Left ventricle myocardium superior (tissue), 1 donor: ENCODE measurements around the gene SDF4. TPM values are rescaled to one million over a fixed set of nuclear protein-coding genes. Genes with fewer than 3 reads are reported as not detected.
"Not testable (repeated sequence)": the region's sequence is repeated elsewhere in the genome, so short reads cannot be mapped to it uniquely, and the experiment has no call there.

ENCODE experiments used
- ATAC-seq: fragments of 200-7000 bp; cut with Tn5 transposase; one replicate; pipeline ENCODE4 v1.9.1; 2020; ENCODE audit warnings: mild to moderate bottlenecking, moderate library complexity
- DNase-seq: peaks from one replicate; pipeline ENCODE4 v3.0.0-alpha.2; 2020
- intact Hi-C: fragments of 100-400 bp; cut with micrococcal nuclease; formaldehyde crosslinking; loops from one replicate; pipeline ENCODE4 v1.11.0; 2022
- total RNA-seq: library from RNA; stranded (reverse); fragmentation: NEBNext Ultra II Directional; extraction: Animal tissue kit (Norgen Biotek cat#: 25700); gene quantifications from one replicate; pipeline ENCODE4 v1.2.1, GENCODE V29; 2021
- donor health status: DM: no; HTN: yes; CAD: no; lungs with severe emphysema.

The SDF4 gene
- total RNA-seq, 1 donor from 2014 or later, result 117 TPM

DNA sequence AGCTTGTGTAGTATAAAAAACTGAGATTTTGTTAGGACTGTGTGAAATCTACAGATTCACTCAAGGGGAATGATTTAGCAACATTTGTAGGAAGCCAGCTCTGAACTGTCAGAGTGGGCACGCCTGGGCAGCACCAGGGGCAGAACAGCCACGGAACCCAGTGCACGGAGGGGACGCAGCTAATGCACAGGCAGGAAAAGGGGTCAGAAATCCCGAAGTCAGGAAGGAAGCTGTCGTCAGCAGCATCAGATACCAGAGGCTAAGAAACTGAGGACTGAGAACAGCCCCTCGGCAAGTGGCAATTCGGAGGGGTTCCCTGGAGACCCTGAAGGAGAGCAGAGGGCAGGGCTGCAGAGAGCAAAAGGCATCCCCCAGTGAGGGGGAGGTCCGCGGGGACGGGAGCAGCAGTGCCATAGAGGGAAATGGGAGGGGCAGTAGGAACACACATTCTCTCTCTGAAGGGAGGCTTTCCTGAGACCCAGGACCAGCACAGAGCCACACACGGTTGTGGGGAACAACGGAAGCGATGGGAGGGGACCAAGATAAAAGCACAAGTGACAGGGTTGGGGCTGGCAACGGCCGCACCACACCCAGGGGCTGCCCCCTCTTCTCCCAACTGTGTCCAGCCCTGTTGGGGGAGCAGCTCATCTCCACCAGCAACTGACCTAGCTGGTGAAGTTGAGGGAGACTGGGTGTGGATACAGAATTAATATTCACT is 29.2 kb upstream of the SDF4 start:
- intact Hi-C loops, result no loop called here
- DNase-seq (no peak), ATAC-seq (peak; percentile 8)

DNA sequence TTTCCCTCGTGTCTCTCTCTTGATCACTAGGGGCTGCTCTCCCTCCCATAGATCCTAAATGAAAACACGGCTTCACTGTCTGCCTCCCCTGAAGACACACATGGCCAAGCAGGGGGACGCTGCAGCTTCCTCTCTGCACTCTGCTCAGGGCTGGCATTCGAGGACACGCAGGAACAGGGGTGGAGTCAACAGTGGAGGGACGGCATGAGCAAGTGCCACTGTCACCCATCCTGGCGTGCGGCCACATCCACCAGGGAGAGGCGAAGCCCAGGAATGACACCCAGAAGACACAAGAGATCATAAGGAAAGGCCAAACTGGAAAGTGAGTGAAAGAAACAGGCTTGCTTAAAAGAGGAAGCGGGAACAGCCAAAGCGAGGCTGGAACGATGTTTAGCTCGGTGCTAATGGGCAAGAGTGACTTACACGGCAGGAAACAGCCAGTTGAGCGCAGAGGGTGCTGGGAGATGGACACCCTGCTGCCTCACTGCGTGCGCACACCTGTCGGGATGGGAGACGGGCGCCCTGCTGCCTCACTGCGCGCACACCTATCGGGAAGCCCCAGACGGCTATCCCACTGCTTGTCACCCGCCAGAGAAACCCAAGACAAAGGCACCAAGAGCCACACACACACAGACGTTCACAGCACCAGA is 28.3 kb upstream of the SDF4 start:
- DNase-seq (peak; percentile 65), ATAC-seq (peak; percentile 64)
- intact Hi-C loops, result no loop called here

DNA sequence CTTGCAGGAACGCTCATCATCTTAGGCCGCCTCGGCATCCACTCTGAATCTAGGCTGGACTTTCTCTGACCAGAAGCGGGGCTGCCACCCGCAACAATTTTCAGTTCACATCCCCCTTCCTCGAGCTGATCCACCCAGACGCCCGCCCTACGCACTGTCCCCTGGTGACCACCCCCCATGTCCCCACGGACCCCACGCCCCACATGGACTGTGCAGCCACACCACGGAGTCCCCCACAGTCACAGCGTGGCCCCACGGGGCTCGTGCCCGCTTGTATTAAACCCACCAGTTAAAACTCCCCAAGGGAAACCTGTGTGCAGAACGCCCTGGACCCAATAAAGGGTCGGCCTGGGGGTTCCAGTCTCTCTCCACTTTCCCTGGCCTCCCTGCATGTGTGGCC is 27.7 kb upstream of the SDF4 start:
- ATAC-seq (no peak), DNase-seq (no peak)
- intact Hi-C loops, result no loop called here

DNA sequence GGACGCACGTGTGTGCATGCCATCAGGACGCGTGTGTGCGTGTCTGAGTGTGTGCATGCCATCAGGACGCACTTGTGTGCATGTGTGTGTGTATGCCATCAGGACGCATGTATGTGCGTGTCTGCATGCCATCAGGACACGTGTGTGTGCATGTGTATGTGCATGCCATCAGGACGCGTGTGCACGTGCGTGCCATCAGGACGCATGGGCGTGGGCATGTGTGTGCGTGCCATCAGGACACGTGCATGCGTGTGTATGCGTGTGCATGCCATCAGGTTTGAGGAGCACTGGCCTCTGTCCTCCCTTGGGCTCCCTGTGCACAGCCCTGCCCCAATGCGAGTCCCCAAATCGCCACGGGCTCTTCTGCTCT is 27.3 kb upstream of the SDF4 start:
- DNase-seq, result no peak
- no peak for ATAC-seq
- intact Hi-C loops, result no loop called here

DNA sequence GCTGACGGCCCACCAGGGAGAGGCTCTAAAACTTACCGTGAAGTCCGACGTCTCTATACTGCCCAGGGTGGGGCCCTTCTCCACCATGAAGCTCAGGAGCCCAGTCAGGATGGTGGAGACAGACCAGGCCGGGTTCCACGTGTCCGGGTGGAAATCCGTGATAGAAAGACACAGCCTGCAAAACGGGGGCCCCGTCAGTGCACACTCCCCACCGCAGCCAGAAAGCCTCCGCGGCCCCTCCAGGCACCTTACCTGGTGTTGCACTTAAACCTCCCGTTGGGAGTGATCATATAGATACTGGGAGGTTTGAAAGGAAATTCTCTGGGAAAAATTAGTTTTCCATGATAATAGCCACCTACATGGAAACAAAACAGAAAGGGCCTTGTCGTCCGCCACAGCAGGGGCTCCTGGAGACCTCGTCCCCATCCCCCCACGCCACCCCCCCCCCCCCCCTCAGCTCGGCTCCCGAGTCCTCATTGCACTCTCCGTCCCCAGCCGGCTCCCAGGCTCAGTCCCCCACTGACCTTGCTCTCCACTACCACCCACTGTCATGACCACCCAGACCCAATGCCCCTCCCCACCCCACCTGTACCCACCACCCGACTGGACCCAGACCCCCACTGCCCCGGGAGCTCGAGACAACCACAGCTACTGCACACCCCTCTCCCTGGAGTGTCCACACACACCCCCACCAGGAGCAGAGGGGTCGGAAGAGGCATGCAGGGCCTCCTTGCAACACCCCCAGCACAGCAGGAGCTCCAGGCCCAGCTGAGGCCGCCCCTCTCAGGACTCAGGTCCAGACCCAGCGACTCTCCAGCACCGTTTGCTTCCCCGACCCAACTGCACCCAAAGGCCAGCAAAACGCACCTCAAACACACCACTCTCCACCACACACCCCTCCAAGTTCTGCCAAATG is 25.4 kb upstream of the SDF4 start:
- ATAC-seq, result no peak
- DNase-seq, result no peak
- intact Hi-C loops, result no loop called here

DNA sequence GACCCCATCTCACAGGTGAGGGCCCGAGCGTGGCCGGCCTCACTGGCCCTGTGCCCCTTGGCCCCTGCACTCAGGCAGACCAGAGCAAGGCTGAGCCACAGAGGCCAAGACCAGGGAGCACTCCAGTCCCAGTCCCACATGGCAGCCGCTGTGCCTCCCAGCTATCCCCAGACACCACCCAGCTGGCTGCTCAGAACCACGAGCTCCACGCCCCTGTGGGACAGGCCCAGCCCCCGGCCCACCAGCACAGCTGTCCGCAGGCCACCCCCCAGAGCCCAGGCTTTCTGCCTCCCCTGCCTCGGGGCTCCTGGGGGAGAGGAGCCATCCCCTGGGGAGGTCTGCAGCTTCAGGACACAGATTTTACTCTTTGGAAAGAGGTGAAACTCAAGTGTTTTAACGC is 23.8 kb upstream of the SDF4 start:
- ATAC-seq (no peak), DNase-seq (no peak)
- intact Hi-C loops, result no loop called here

GRCh38 chr1:1255078-1255477 is 23.3 kb upstream of the SDF4 start:
- DNase-seq (no peak), ATAC-seq (no peak)
- intact Hi-C loops, result no loop called here

DNA sequence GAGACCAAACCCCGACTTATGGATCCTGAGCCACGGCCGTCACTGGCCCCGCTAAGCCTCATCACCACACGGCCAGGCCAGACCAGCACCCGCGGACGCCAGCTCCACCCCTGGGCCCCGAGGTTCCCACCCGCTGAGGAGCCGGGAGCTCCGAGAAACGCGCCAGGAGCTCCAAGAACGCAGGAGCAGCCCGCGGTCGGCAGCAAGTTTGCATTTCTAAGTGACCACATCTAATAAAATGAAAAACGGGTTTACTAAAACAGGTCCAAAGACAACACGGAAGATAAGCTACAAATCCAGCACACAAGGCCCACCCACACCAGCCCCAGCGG is 22.8 kb upstream of the SDF4 start:
- DNase-seq (no peak), ATAC-seq (no peak)
- intact Hi-C loops, result no loop called here

GRCh38 chr1:1253972-1254666 is 22.3 kb upstream of the SDF4 start:
- DNase-seq, result no peak
- ATAC-seq, result no peak
- intact Hi-C loops, result no loop called here

DNA sequence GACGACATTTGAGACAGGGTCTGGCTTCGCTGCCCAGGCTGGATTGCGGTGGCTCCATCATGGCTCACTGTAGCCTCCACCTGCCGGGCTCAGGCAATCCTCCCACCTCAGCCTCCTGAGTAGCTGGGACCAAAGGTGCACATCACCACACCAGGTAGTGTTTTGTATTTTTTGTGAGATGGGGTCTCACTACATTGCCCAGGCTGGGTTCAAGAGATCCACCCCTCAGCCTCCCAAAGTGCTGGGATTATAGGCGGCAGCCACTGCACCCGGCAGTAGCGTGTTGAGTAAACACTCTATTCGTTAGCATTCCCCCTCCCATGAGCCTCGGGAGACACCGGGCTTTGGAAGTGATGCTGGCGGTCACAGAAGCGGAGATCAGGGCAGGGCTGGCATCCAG is 21.5 kb upstream of the SDF4 start:
- DNase-seq (no peak), ATAC-seq (no peak)
- intact Hi-C loops, result no loop called here

DNA sequence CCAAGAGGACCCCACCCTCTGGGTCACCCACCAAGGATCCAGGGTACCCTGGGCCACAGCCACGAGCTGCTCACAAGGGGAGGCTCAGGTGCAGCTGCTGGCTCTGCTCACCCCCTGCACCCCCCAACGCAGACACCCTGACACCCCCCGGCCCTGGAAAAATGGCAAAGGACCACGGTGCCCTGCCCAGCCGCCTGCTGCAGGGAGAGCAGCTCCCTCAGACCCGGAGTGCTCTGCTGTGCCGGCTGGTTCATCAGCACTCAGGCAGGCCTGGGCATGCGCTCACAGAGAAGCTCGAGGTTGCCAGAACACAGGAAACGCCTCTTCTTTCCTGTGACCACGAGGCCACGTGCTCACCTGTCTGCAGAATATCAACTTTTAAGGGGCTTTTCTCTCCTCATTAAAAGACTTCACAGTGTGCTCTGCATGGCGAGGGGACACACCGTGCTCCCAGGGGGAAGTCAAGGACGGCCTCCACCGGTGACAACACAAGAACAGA is 19.0 kb upstream of the SDF4 start:
- DNase-seq (no peak), ATAC-seq (no peak)
- intact Hi-C loops, result no loop called here

- intact Hi-C loops, ATAC-seq, DNase-seq: not testable (repeated sequence)
Measured at GRCh38 chr1:1248009-1248913, 16.5 kb upstream of the SDF4 start.

- DNase-seq, result no peak
- intact Hi-C loops, result no loop called here
- no peak for ATAC-seq
Measured at GRCh38 chr1:1247341-1247913, 15.6 kb upstream of the SDF4 start.

GRCh38 chr1:1246577-1247340 is 15.0 kb upstream of the SDF4 start, which contains the start of gene C1QTNF12:
C1QTNF12 (minus strand) TSS chr1:1246722; CDS start chr1:1246690, 32 bp downstream.
- DNase-seq, result no peak
- intact Hi-C loops, result no loop called here
- ATAC-seq, result no peak

DNA sequence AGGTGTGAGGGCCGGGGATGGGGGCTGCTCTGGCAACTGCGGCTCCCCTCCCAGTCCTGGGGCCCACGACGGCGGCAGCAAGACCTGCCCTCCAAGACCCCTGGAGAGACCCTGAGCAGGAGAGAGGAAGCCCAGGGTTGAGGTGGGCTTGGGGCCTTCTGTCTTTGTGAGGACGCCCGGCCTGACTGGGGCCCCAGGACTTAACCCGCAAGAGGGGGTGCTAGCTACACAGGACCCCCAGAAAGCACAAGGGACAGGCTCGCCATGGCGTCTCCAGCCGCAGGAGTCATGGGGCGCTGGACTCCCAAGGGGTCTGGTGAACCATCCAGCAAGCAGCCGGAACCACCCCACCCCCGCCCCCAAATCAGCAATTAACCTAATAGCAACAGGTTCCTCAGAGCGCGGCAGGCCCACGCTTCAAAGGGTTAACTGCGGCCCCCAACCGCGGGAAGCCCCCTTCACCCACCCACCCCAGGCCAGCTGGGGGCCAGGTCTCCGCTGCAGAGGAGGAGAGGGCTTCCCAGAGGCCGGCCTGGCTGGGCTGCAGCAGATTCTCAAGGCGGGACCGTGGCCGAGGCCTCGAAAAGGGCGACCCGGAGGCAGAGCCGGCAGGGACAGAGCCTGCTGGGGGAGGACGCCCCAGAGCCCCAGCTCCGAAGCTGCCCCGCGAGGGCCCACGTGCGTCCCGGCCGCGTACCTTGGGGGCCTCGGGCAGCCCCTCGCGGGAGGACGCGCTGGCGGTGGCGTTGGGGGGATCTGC is 14.2 kb upstream of the SDF4 start:
- no peak for ATAC-seq
- no peak for DNase-seq
- intact Hi-C loops, result no loop called here

GRCh38 chr1:1245178-1245816 is 13.5 kb upstream of the SDF4 start:
- no peak for ATAC-seq
- intact Hi-C loops, result no loop called here
- no peak for DNase-seq
